ENCODE results near the gene CACNA1C.

CACNA1C gene

GRCh38 chr12:2495417-2496112 lies 442.8 kb downstream of the CACNA1C start:
- CTCF ChIA-PET, result no interaction called here
- no peak for DNase-seq
- no peaks in the 10 kb centered on the region for H3K4me1 Mint-ChIP-seq
- no peaks in the 10 kb centered on the region for H3K9me3 Mint-ChIP-seq
- no peaks in the 10 kb centered on the region for H3K36me3 Mint-ChIP-seq
- H3K27ac Mint-ChIP-seq, result no peak overlapping the region
- H3K4me3 Mint-ChIP-seq, result no peak overlapping the region
- peaks cover 37% of the 10 kb centered on the region for H3K27me3 Mint-ChIP-seq

GRCh38 chr12:2498964-2499500 lies 446.2 kb downstream of the CACNA1C start:
- Mint-ChIP-seq H3K4me3 (no peak overlapping the region), H3K4me1 (no peaks in the 10 kb centered on the region), H3K27me3 (peaks cover 57% of the 10 kb centered on the region), H3K36me3 (no peaks in the 10 kb centered on the region), H3K9me3 (no peaks in the 10 kb centered on the region), H3K27ac (no peak overlapping the region)
- CTCF ChIA-PET, result no interaction called here
- no peak for DNase-seq

- CTCF ChIA-PET, result no interaction called here
- no peaks in the 10 kb centered on the region for H3K36me3 Mint-ChIP-seq
- no peaks in the 10 kb centered on the region for H3K9me3 Mint-ChIP-seq
These were observed 448.8 kb downstream of the CACNA1C start for GRCh38 chr12:2501464-2502191.

GRCh38 chr12:2503036-2503435 lies 450.2 kb downstream of the CACNA1C start:
- no peaks in the 10 kb centered on the region for H3K36me3 Mint-ChIP-seq
- DNase-seq, result no peak
- H3K27me3 Mint-ChIP-seq, result peaks cover 55% of the 10 kb centered on the region
- no peak overlapping the region for H3K27ac Mint-ChIP-seq
- CTCF ChIA-PET, result no interaction called here
- H3K9me3 Mint-ChIP-seq, result no peaks in the 10 kb centered on the region
- no peak overlapping the region for H3K4me3 Mint-ChIP-seq
- no peaks in the 10 kb centered on the region for H3K4me1 Mint-ChIP-seq

More at GRCh38 chr12:2501464-2502191, 448.8 kb downstream of the CACNA1C start:
- DNase-seq, result no peak
- Mint-ChIP-seq H3K27me3 (peaks cover 56% of the 10 kb centered on the region), H3K4me3 (no peak overlapping the region), H3K4me1 (no peaks in the 10 kb centered on the region), H3K27ac (no peak overlapping the region)

- CTCF ChIA-PET, result no interaction called here
- H3K27ac Mint-ChIP-seq, result no peak overlapping the region
These were observed 451.0 kb downstream of the CACNA1C start for GRCh38 chr12:2503762-2504161.

GRCh38 chr12:2504577-2504976 lies 451.8 kb downstream of the CACNA1C start:
- Mint-ChIP-seq H3K4me3 (no peak overlapping the region), H3K9me3 (no peaks in the 10 kb centered on the region), H3K4me1 (no peaks in the 10 kb centered on the region), H3K36me3 (no peaks in the 10 kb centered on the region), H3K27me3 (peaks cover 47% of the 10 kb centered on the region), H3K27ac (no peak overlapping the region)
- no peak for DNase-seq
- CTCF ChIA-PET, result no interaction called here

More at GRCh38 chr12:2503762-2504161, 451.0 kb downstream of the CACNA1C start:
- no peaks in the 10 kb centered on the region for H3K36me3 Mint-ChIP-seq
- H3K4me1 Mint-ChIP-seq, result no peaks in the 10 kb centered on the region
- H3K27me3 Mint-ChIP-seq, result peaks cover 54% of the 10 kb centered on the region
- no peak for DNase-seq
- H3K9me3 Mint-ChIP-seq, result no peaks in the 10 kb centered on the region
- H3K4me3 Mint-ChIP-seq, result no peak overlapping the region

GRCh38 chr12:2507814-2508213 lies 455.0 kb downstream of the CACNA1C start:
- no peak overlapping the region for H3K4me3 Mint-ChIP-seq
- H3K27ac Mint-ChIP-seq, result no peak overlapping the region
- no peaks in the 10 kb centered on the region for H3K9me3 Mint-ChIP-seq
- no peak for DNase-seq
- CTCF ChIA-PET, result no interaction called here
- no peaks in the 10 kb centered on the region for H3K4me1 Mint-ChIP-seq
- H3K36me3 Mint-ChIP-seq, result no peaks in the 10 kb centered on the region
- H3K27me3 Mint-ChIP-seq, result peaks cover 33% of the 10 kb centered on the region

GRCh38 chr12:2509137-2509536 lies 456.4 kb downstream of the CACNA1C start:
- H3K9me3 Mint-ChIP-seq, result no peaks in the 10 kb centered on the region
- H3K27me3 Mint-ChIP-seq, result peaks cover 24% of the 10 kb centered on the region
- no peaks in the 10 kb centered on the region for H3K36me3 Mint-ChIP-seq
- H3K4me3 Mint-ChIP-seq, result no peak overlapping the region
- no peak overlapping the region for H3K27ac Mint-ChIP-seq
- DNase-seq, result no peak
- no peaks in the 10 kb centered on the region for H3K4me1 Mint-ChIP-seq
- CTCF ChIA-PET, result no interaction called here

- DNase-seq, result no peak
- CTCF ChIA-PET, result no interaction called here
- Mint-ChIP-seq H3K36me3 (no peaks in the 10 kb centered on the region), H3K4me1 (no peaks in the 10 kb centered on the region), H3K4me3 (no peak overlapping the region), H3K27ac (no peak overlapping the region), H3K9me3 (no peaks in the 10 kb centered on the region), H3K27me3 (peaks cover 20% of the 10 kb centered on the region)
These were observed 457.3 kb downstream of the CACNA1C start for GRCh38 chr12:2510045-2510444.

GRCh38 chr12:2513141-2514037 lies 460.6 kb downstream of the CACNA1C start:
- H3K4me3 Mint-ChIP-seq, result no peak overlapping the region
- H3K4me1 Mint-ChIP-seq, result no peaks in the 10 kb centered on the region
- CTCF ChIA-PET, result no interaction called here
- no peak overlapping the region for H3K27ac Mint-ChIP-seq
- no peaks in the 10 kb centered on the region for H3K36me3 Mint-ChIP-seq
- DNase-seq, result no peak
- H3K27me3 Mint-ChIP-seq, result peaks cover 13% of the 10 kb centered on the region
- H3K9me3 Mint-ChIP-seq, result no peaks in the 10 kb centered on the region

- Mint-ChIP-seq H3K4me3 (no peak overlapping the region), H3K4me1 (no peaks in the 10 kb centered on the region), H3K27ac (no peak overlapping the region), H3K9me3 (no peaks in the 10 kb centered on the region), H3K36me3 (no peaks in the 10 kb centered on the region), H3K27me3 (peaks cover 13% of the 10 kb centered on the region)
- CTCF ChIA-PET, result no interaction called here
- DNase-seq, result no peak
These were observed 461.2 kb downstream of the CACNA1C start for GRCh38 chr12:2514038-2514340.

GRCh38 chr12:2520722-2521246 lies 468.0 kb downstream of the CACNA1C start:
- Mint-ChIP-seq H3K27ac (no peak overlapping the region), H3K27me3 (no peaks in the 10 kb centered on the region), H3K36me3 (no peaks in the 10 kb centered on the region), H3K4me1 (no peaks in the 10 kb centered on the region), H3K9me3 (peaks cover 4% of the 10 kb centered on the region), H3K4me3 (no peak overlapping the region)
- no peak for DNase-seq
- CTCF ChIA-PET, result no interaction called here

- no peaks in the 10 kb centered on the region for H3K4me1 Mint-ChIP-seq
- CTCF ChIA-PET, result no interaction called here
- no peak overlapping the region for H3K27ac Mint-ChIP-seq
- H3K4me3 Mint-ChIP-seq, result no peak overlapping the region
- peaks cover 4% of the 10 kb centered on the region for H3K9me3 Mint-ChIP-seq
- H3K27me3 Mint-ChIP-seq, result peaks cover 3% of the 10 kb centered on the region
- no peak for DNase-seq
- H3K36me3 Mint-ChIP-seq, result no peaks in the 10 kb centered on the region
These were observed 470.5 kb downstream of the CACNA1C start for GRCh38 chr12:2523317-2523716.

GRCh38 chr12:2523844-2524243 lies 471.1 kb downstream of the CACNA1C start:
- Mint-ChIP-seq H3K36me3 (no peaks in the 10 kb centered on the region), H3K4me1 (no peaks in the 10 kb centered on the region), H3K4me3 (no peak overlapping the region), H3K27ac (no peak overlapping the region), H3K27me3 (peaks cover 4% of the 10 kb centered on the region), H3K9me3 (peaks cover 4% of the 10 kb centered on the region)
- CTCF ChIA-PET, result no interaction called here
- DNase-seq, result no peak
